Non-pigmented ciliary epithelial cell (primary cell): ENCODE measurements around the gene ABCA13.
A peak's percentile ranks its signal among the peaks of the same experiment; 100 is the strongest.

Experiments used
- DNase-seq: peaks from one replicate; pipeline ENCODE4 v3.0.0-alpha.2; 2010; ENCODE audit warnings: low read depth

ABCA13 gene

GRCh38 chr7:48300301-48300700 lies 129.0 kb downstream of the ABCA13 start:
- DNase-seq, result no peak

GRCh38 chr7:48301201-48301600 lies 129.9 kb downstream of the ABCA13 start:
- no peak for DNase-seq

- no peak for DNase-seq
Measured at GRCh38 chr7:48304641-48305040, 133.4 kb downstream of the ABCA13 start.

- no peak for DNase-seq
Measured at GRCh38 chr7:48305661-48306060, 134.4 kb downstream of the ABCA13 start.

- DNase-seq, result no peak
Measured at GRCh38 chr7:48307041-48307714, 135.9 kb downstream of the ABCA13 start.

GRCh38 chr7:48309720-48310119 lies 138.5 kb downstream of the ABCA13 start:
- DNase-seq, result no peak

GRCh38 chr7:48311464-48312100 lies 140.3 kb downstream of the ABCA13 start:
- no peak for DNase-seq

GRCh38 chr7:48312151-48312550 lies 140.9 kb downstream of the ABCA13 start:
- no peak for DNase-seq

- no peak for DNase-seq
Measured at GRCh38 chr7:48316768-48317167, 145.5 kb downstream of the ABCA13 start.

- DNase-seq, result no peak
Measured at GRCh38 chr7:48317360-48317759, 146.1 kb downstream of the ABCA13 start.

- no peak for DNase-seq
Measured at GRCh38 chr7:48321319-48322010, 150.2 kb downstream of the ABCA13 start.

- peak; percentile 11 for DNase-seq
Measured at GRCh38 chr7:48337012-48337621, 165.9 kb downstream of the ABCA13 start.

- DNase-seq, result no peak
Measured at GRCh38 chr7:48337781-48338180, 166.5 kb downstream of the ABCA13 start.

- DNase-seq, result no peak
Measured at GRCh38 chr7:48347230-48347825, 176.1 kb downstream of the ABCA13 start.

- DNase-seq, result no peak
Measured at GRCh38 chr7:48350515-48350914, 179.3 kb downstream of the ABCA13 start.

GRCh38 chr7:48351900-48352299 lies 180.6 kb downstream of the ABCA13 start:
- DNase-seq, result no peak

GRCh38 chr7:48355346-48355745 lies 184.1 kb downstream of the ABCA13 start:
- no peak for DNase-seq

- peak; percentile 5 for DNase-seq
Measured at GRCh38 chr7:48360574-48360973, 189.3 kb downstream of the ABCA13 start.

- DNase-seq, result no peak
Measured at GRCh38 chr7:48363174-48363573, 191.9 kb downstream of the ABCA13 start.

GRCh38 chr7:48365010-48365409 lies 193.8 kb downstream of the ABCA13 start:
- DNase-seq, result peak; percentile 14

- no peak for DNase-seq
Measured at GRCh38 chr7:48366096-48366495, 194.8 kb downstream of the ABCA13 start.

GRCh38 chr7:48376263-48376662 lies 205.0 kb downstream of the ABCA13 start:
- DNase-seq, result no peak
